Activated T-cell treated with anti-CD3 and anti-CD28 coated beads for 48 hours (primary cell): ENCODE measurements around the gene MTF1.
A peak's percentile ranks its signal among the peaks of the same experiment; 100 is the strongest.
"Not testable (repeated sequence)": the region's sequence is repeated elsewhere in the genome, so short reads cannot be mapped to it uniquely, and the experiment has no call there.

ENCODE experiments used
- DNase-seq: peaks from one replicate; pipeline ENCODE4 v3.0.0-alpha.2; 2020; ENCODE audit warnings: low read depth

Gene MTF1

DNA sequence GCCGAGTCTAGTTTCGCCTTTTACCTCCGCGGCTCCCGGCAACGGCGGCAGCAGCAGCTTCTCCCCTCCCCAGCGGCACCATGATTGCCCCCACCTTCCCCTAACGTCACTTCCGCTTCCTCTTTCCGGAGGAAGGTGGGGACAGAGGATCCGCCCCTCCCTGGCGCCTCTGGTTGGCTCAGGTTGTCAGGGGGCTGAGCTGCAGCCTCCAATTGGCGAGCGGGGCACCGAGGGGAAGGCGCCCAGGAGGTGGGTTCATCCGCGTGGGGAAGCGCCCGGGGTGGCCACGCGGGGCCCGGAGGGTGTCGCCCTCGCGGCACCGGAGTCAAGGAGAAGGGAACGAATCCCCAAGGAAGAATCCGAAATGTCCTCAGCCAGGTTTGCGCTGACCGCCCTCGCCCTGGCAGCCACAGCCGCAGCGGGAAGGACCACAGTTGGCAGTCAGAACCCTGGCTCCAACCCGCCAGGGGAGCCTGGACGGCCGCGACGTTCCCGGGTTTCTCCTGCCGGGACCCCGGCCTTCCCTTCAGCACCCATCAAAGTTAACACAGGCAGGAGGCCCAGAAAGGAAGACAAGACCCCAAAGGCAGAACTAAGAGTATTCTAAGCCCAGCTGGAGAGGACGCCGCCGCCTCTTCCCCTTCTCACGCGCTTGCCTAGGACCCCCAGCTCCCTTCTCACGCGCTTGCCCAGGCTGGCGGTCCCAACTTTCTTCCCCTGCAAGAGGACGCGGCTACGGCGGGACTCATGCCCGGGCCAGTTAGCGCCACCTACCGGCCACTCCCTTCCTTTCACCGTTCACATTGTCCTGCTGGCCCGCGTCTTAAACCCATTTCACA lies at the start of gene MTF1:
TSS of gene MTF1 (minus strand) at position 86 of the 839 bp plus-strand sequence. CDS start 1,934 bp downstream, outside the sequence.
- peak; percentile 93 for DNase-seq

DNA sequence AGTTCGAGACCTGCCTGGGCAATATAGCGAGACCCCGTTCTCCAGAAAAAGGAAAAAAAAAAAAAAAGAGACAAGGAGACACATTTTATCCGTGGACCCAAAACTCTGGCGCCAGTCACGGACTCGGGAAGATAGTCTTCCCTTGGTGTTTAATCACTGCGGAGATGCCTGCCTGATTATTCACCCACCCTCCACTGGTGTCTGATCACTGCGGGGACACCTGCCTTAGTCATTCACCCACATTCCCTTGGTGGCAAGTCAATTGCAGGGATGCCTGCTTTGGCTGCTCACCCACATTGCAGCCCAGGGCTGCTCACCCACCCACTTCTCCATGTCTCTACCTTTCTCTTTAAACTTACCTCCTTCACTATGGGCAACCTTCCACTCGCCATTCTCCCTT lies 49.1 kb upstream of the MTF1 start:
- DNase-seq: not testable (repeated sequence)

GRCh38 chr1:37907416-37908125 lies 48.2 kb upstream of the MTF1 start:
- DNase-seq: not testable (repeated sequence)

GRCh38 chr1:37906591-37906990 lies 47.2 kb upstream of the MTF1 start:
- DNase-seq: not testable (repeated sequence)

DNA sequence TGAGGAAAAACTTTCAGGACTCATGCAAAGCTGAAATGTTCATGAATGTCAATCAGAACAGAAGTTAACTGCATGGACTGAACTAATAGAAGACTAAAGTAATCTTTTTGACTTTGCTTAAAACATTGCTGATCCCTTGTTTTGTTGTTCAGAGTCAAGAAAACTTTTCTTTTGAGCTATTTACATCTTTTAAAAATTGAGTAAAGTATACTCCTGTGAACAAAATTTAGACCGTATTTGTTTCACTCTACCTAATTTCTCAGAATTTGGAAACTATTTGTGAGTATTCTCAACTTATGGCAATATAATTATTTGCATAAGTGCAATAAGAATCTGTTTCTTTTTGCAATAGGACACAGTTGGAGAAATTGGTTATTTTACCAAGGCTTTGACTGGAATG lies 46.3 kb upstream of the MTF1 start:
- DNase-seq: no peak

DNA sequence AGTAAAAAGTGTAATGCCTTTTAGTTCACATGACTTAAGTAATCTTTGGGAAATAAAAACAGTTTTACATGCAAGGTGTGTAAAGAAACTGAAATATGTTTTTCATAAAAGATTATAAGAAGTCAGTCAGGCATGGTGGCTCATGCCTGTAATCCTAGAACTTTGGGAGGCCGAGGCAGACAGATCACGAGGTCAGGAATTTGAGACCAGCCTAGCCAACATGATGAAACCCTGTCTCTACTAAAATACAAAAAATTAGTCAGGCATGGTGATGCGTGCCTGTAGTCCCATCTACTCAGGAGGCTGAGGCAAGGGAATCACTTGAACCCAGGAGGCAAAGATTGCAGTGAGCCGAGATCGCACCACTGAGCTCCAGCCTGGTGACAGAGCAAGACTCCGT lies 44.5 kb upstream of the MTF1 start:
- DNase-seq: not testable (repeated sequence)

DNA sequence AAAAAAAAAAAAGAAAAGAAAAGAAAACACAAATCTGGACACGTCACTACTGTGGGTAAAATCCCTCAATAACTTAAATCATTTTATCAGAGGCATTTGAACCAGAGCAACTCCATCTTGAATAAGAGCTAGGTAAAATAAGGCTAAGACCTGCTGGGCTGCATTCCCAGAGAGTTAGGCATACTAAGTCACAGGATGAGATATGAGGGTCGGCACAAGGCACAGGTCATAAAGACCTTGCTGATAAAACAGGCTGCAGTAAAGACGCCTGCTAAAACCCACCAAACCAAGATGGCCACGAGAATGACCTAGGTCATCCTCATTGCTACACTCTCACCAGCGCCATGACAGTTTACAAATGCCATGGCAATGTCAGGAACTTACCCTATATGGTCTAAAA lies 43.6 kb upstream of the MTF1 start:
- DNase-seq: no peak

GRCh38 chr1:37901893-37902225 lies 42.5 kb upstream of the MTF1 start:
- no peak for DNase-seq

- no peak for DNase-seq
These were observed 42.0 kb upstream of the MTF1 start for GRCh38 chr1:37901191-37901892.

DNA sequence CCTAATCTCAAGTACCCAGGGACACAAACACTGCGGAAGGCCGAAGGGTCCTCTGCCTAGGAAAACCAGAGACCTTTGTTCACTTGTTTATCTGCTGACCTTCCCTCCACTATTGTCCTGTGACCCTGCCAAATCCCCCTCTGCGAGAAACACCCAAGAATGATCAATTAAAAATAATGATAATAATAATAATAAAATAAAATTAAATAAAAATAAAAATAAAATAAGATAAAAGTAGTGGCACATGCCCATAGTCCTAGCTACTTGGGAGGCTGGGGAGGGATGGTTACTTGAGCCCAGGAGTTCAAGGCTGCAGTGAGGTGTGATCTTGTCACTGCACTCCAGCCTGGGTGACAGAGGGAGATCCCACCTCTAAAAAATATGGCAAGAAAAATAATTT lies 38.2 kb upstream of the MTF1 start:
- DNase-seq: not testable (repeated sequence)

DNA sequence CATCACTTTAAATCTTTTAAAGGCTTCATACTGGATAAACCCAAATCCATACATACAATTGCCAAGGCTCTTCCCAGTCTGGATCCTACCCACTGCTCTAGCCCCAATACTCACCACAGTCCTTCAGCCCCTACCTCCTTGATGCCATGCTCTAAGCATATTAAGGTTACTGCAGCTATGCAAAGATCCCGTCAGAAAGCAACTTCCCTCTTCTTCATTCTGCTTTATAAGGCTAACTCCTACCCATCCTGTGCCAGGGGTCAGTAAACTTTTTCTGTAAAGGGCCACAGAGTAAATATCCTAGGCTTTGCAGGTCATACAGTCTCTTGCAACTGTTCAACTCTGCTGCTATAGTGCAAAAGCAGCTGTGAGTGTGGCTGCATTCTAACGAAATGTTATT lies 34.3 kb upstream of the MTF1 start:
- no peak for DNase-seq

DNA sequence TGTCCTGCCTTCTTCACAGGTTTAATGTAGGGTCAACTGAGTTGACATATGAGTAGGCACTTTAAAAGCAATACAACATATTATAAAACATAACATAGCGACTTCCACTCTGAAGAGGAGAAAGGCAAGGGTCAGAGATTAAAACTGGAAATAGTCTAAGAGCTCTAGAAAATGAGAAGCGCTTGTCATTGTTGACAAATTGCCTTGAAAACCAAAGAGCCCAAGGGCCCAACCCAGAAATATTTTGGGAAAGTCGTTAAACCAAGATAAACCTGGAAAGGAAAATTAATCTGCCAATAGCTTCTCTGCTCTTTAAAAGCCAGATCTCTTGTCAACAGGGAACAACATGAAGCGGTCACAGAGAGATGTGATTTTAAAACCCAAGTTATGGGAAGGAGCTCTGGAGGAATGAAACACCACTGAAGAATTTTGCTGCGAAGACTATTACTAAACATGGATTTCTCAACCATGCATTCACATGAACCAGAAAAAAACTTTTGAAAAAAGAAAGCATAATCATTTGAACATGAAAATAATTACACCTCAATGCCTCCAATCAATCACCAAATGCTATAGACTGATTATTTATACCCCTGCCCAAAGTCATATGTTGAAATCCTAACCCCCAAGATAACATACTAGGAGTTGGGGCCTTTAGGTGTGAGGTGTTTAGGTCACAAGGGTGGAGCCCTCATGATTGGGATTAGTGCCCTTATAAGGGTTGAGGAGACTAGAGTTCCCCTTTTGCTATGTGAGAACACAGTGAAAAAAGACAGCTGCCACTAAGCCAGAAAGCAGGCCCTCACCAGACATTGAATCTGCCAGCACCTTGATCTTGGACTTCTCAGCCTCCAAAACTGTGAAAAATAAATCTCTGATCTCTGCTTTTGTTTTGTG lies 33.0 kb upstream of the MTF1 start:
- DNase-seq: no peak

- DNase-seq: no peak
These were observed 31.1 kb upstream of the MTF1 start for GRCh38 chr1:37890378-37891014.

- DNase-seq: no peak
These were observed 28.8 kb upstream of the MTF1 start for GRCh38 chr1:37888022-37888700.

DNA sequence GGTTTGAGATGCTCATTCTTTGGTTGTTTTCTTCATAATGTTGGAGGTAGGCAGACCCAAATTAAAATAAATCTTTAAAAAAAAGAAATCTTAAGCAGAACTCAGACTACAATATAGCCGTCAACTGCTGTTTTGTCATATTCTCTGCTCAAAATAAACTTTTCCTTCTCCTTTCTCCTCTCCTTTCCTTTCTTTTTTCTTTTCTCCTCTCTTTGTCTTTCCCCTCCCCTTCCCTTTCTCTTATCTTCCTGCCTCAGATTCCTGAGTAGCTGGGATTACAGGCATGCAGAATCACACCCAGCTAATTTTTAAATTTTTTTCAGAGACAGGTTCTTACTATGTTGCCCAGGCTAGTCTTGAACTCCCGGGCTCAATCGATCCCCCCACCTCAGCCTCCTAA lies 24.8 kb upstream of the MTF1 start:
- no peak for DNase-seq

GRCh38 chr1:37883671-37884070 lies 24.3 kb upstream of the MTF1 start:
- no peak for DNase-seq

DNA sequence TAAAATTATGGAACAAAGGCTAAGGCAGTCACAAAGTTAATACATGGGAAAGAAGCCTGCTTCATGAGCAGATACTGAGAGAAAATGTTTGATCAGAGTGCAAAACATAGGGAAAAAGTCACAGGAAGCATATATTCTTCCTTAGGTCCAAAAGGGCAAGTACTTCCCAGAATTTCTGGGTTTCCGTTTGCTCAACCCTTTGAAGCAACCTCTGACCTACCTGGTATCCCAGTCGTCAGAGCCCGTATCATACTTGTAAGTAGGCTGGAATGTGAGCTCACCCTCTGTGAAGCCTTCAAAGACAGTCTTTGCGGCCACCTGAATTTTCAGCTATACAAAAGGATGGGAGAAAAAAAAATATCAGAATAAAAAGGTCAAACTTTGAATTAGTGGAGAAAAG lies 20.5 kb upstream of the MTF1 start:
- no peak for DNase-seq

DNA sequence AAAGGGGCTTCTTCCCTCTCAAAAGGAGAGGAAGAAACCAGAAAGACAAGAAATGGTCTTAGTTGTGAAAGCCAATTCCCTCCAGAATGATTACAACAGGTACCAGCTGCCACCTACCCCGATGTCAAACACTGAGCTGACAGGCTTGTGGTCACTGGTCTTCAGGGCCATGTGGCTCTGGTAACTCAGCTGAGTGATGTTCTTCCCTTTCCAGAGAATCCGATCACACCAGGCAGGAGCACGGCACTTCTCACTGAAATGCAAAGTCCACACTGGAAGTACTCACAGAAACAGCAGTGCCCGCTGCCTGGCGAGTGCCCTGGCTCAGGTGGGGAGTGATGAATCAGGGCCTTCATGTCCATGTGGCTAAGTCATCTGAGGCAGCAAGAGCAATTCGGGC lies 18.7 kb upstream of the MTF1 start:
- no peak for DNase-seq

DNA sequence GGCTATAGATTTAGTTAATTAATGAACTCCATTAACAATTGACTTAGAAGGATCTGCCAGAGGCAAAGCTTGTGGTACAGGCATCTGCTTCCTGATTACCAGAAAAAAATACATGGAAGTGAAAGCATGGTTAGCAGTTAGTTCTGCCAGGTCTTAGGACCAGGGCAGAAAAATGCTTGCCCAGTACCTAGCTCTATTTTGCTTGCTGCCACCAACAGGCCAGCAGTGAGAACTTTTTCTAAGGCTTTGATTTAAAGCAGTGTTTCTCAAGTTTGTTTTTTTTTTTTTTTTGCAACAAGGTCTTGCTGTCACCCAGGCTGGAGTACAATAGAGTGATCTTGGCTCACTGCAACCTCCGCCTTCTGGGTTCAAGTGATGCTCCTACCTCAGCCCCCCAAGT lies 16.4 kb upstream of the MTF1 start:
- no peak for DNase-seq

GRCh38 chr1:37872692-37873091 lies 13.3 kb upstream of the MTF1 start:
- DNase-seq: no peak

DNA sequence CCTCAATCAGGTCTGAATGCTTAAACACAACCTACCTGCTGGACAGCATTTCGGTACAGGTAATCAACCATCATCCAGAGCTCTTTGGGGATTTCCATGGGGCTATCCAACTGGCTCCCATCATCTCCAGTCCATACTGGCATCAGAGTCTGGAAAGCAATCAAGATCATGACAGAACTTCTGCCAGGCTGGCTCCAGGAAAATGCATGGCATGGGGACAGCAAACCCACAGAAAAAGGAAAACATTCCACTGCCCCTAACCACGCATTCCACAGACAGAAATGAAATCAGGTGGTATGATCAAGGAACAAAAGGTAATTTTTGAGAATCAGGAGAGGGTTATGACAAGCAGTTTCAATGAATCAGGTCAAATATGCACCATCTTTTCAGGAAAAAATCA lies 9.1 kb upstream of the MTF1 start:
- no peak for DNase-seq
